ENCODE measurements around the gene IQCC. TPM values are rescaled to one million over a fixed set of nuclear protein-coding genes. Genes with fewer than 3 reads are reported as not detected.

Gene IQCC
- total RNA-seq, 2 experiments from 2014 or later, result 4.8 to 5.0 TPM

- Mint-ChIP-seq H3K36me3 (ENCODE audit: low read depth) (peaks cover 71% of the 10 kb centered on the region), H3K9me3 (no peaks in the 10 kb centered on the region), H3K27me3 (no peaks in the 10 kb centered on the region), H3K4me3 (peak overlapping the region; percentile 95), H3K27ac (peak overlapping the region; percentile 92), H3K4me1 (peaks cover 47% of the 10 kb centered on the region)
- POLR2A ChIA-PET, result interaction anchor here (0.6 to 0.7 kb wide), 2 partner anchors 19 to 36 kb away, joined by 3 to 5 read pairs; partner anchors contain the start of gene HDAC1
- peak; percentile 54 for DNase-seq
- CTCF ChIA-PET, result interaction anchor here (0.5 to 6.9 kb wide), 9 partner anchors 6 to 142 kb away, joined by 3 to 52 read pairs (median 3); partner anchors contain the start of genes FAM167B and LCK
Observed at GRCh38 chr1:32255072-32256071, 49.9 kb downstream of the IQCC start.

GRCh38 chr1:32256473-32257226 is 51.2 kb downstream of the IQCC start:
- Mint-ChIP-seq H3K27me3 (no peaks in the 10 kb centered on the region), H3K4me3 (peak overlapping the region; percentile 81)
- POLR2A ChIA-PET, result no interaction called here

GRCh38 chr1:32257227-32257508 is 51.7 kb downstream of the IQCC start:
- peaks cover 45% of the 10 kb centered on the region for H3K4me1 Mint-ChIP-seq
- H3K27ac Mint-ChIP-seq, result peak overlapping the region; percentile 92
- peaks cover 63% of the 10 kb centered on the region for H3K36me3 Mint-ChIP-seq (ENCODE audit: low read depth)
- H3K27me3 Mint-ChIP-seq, result no peaks in the 10 kb centered on the region
- DNase-seq, result no peak
- H3K9me3 Mint-ChIP-seq, result no peaks in the 10 kb centered on the region
- POLR2A ChIA-PET, result no interaction called here
- peak overlapping the region; percentile 81 for H3K4me3 Mint-ChIP-seq
- CTCF ChIA-PET, result interaction anchor here (0.6 to 6.9 kb wide), 7 partner anchors 8 to 129 kb away, joined by 3 to 52 read pairs (median 3); partner anchors contain the start of genes FAM167B and LCK

More at GRCh38 chr1:32256473-32257226, 51.2 kb downstream of the IQCC start:
- no peak for DNase-seq
- H3K9me3 Mint-ChIP-seq, result no peaks in the 10 kb centered on the region
- peak overlapping the region; percentile 92 for H3K27ac Mint-ChIP-seq
- CTCF ChIA-PET, result interaction anchor here (0.6 to 6.9 kb wide), 9 partner anchors 7 to 244 kb away, joined by 3 to 52 read pairs (median 3); partner anchors contain the start of genes FAM167B and LCK
- peaks cover 45% of the 10 kb centered on the region for H3K4me1 Mint-ChIP-seq
- H3K36me3 Mint-ChIP-seq (ENCODE audit: low read depth), result peaks cover 68% of the 10 kb centered on the region

Other genes starting within 250 kb of the IQCC start
- 100 to 1,000 TPM; 174 to 183 TPM for gene KHDRBS1, start 191.8 kb upstream of the IQCC start, total RNA-seq
- gene TMEM39B, start 132.7 kb upstream of the IQCC start, total RNA-seq, result 10 to 100 TPM; 30.4 to 36.3 TPM
- gene KPNA6, start 97.6 kb upstream of the IQCC start, total RNA-seq, result 10 to 100 TPM; 64.8 to 64.9 TPM
- 10 to 100 TPM; 64.1 to 65.8 TPM for gene TXLNA, start 26.0 kb upstream of the IQCC start, total RNA-seq
- gene CCDC28B, start 5.1 kb upstream of the IQCC start, total RNA-seq, result 10 to 100 TPM; 33.4 to 36.6 TPM
- gene DCDC2B, start 3.4 kb downstream of the IQCC start, total RNA-seq, result under 1 TPM; 0.10 TPM
- 10 to 100 TPM; 13.2 to 15.0 TPM for gene TMEM234, start 16.7 kb downstream of the IQCC start, total RNA-seq
- 100 to 1,000 TPM; 173 to 176 TPM for gene EIF3I, start 16.7 kb downstream of the IQCC start, total RNA-seq
- under 1 TPM; 0.58 to 0.87 TPM for gene FAM167B, start 41.6 kb downstream of the IQCC start, total RNA-seq
- gene LCK, start 45.6 kb downstream of the IQCC start, total RNA-seq, result 100 to 1,000 TPM; 434 to 495 TPM
- 100 to 1,000 TPM; 226 to 230 TPM for gene HDAC1, start 86.4 kb downstream of the IQCC start, total RNA-seq
- gene MARCKSL1, start 130.6 kb downstream of the IQCC start, total RNA-seq, result 10 to 100 TPM; 31.0 to 31.6 TPM
- 1 to 10 TPM; 8.2 to 8.5 TPM for gene FAM229A, start 156.8 kb downstream of the IQCC start, total RNA-seq
- 1 to 10 TPM; 1.5 to 2.2 TPM for gene TSSK3, start 156.9 kb downstream of the IQCC start, total RNA-seq
- gene BSDC1, start 188.8 kb downstream of the IQCC start, total RNA-seq, result 10 to 100 TPM; 42.9 to 44.6 TPM